OCI-LY7 (cell line): Measurements from ENCODE around the gene PHF20. TPM values are rescaled to one million over a fixed set of nuclear protein-coding genes. Genes with fewer than 3 reads are reported as not detected.

Experiments used
- BruUV-seq: library from RNA; stranded (reverse); fragments of 400-500 nt; replicated peaks from 2 replicates; lab custom pipeline; 2021; lab: Mats Ljungman, UMichigan
- CTCF ChIA-PET: fragments of 300-600 bp; sonication (Branson Sonifier 250); formaldehyde crosslinking; loops from one replicate; lab custom pipeline; 2022; ENCODE audit warnings: antibody characterized with exemption; ENCODE audit not compliant: unreplicated experiment; lab: Charles Lee
- POLR2A ChIA-PET: fragments of 300-600 bp; sonication (Branson Sonifier 250); formaldehyde crosslinking; loops from one replicate; lab custom pipeline; 2022; ENCODE audit warnings: antibody characterized with exemption; lab: Charles Lee
- DNase-seq: peaks from one replicate; pipeline ENCODE4 v3.0.0-alpha.2; 2015; ENCODE audit warnings: low spot score
- H2AFZ ChIP-seq: fragments of 200-600 bp; sonication (generic), shearing (Covaris generic); 2 replicates; pipeline ENCODE4 v1.6.1; 2014; ENCODE audit warnings: mild to moderate bottlenecking, antibody characterized with exemption, low read length, moderate library complexity
- H3K27ac ChIP-seq: fragments of 200-600 bp; sonication (generic); 2 replicates; pipeline ENCODE4 v1.5.1; 2014; ENCODE audit warnings: mixed run types, low read depth, mild to moderate bottlenecking, moderate library complexity, low read length, inconsistent platforms; ENCODE audit not compliant: poor library complexity, severe bottlenecking
- H3K36me3 ChIP-seq: fragments of 200-600 bp; sonication (generic); 2 replicates; pipeline ENCODE4 v1.6.1; 2014; ENCODE audit warnings: mild to moderate bottlenecking, antibody characterized with exemption, low read length, moderate library complexity, mixed read lengths; ENCODE audit not compliant: insufficient read depth
- H3K4me1 ChIP-seq: fragments of 200-600 bp; sonication (generic); 2 replicates; pipeline ENCODE4 v1.5.1; 2014; ENCODE audit warnings: mild to moderate bottlenecking, low read length; ENCODE audit not compliant: insufficient read depth, poor library complexity, severe bottlenecking
- H3K4me2 ChIP-seq: fragments of 200-600 bp; sonication (generic); 2 replicates; pipeline ENCODE4 v1.6.1; 2014; ENCODE audit warnings: mild to moderate bottlenecking, low read length
- H3K4me3 ChIP-seq: fragments of 200-600 bp; sonication (generic); 2 replicates; pipeline ENCODE4 v1.5.1; 2014; ENCODE audit warnings: mild to moderate bottlenecking, low read depth, low read length; ENCODE audit not compliant: poor library complexity, severe bottlenecking
- H3K79me2 ChIP-seq: fragments of 200-600 bp; sonication (generic); 2 replicates; pipeline ENCODE4 v1.6.1; 2016; ENCODE audit warnings: low read depth, mild to moderate bottlenecking, low read length, moderate library complexity, mixed read lengths; ENCODE audit not compliant: insufficient read depth
- H3K9me2 ChIP-seq: fragments of 200-600 bp; sonication (generic); 2 replicates; pipeline ENCODE4 v1.6.1; 2016; ENCODE audit warnings: mild to moderate bottlenecking, low read length, mixed read lengths; ENCODE audit not compliant: insufficient read depth
- H3K9me3 ChIP-seq: fragments of 200-600 bp; sonication (generic); 2 replicates; pipeline ENCODE4 v1.6.1; 2014; ENCODE audit warnings: mild to moderate bottlenecking, mixed run types, low read length, mixed read lengths
- H4K20me1 ChIP-seq: fragments of 200-600 bp; sonication (generic); 2 replicates; pipeline ENCODE4 v1.6.1; 2014; ENCODE audit warnings: mild to moderate bottlenecking, antibody characterized with exemption, low read length, moderate library complexity, mixed read lengths; ENCODE audit not compliant: insufficient read depth
- CTCF ChIP-seq: fragments of 200-600 bp; sonication (generic); conservative IDR thresholded peaks from 2 replicates; pipeline ENCODE4 v1.5.1; 2014; ENCODE audit warnings: mild to moderate bottlenecking, antibody characterized with exemption, low read length, moderate library complexity, mixed read lengths
- EZH2phosphoT487 ChIP-seq: fragments of 200-600 bp; sonication (generic); IDR thresholded peaks from 2 replicates; pipeline ENCODE4 v1.6.1; 2018; ENCODE audit warnings: low read depth, borderline replicate concordance, mild to moderate bottlenecking, mixed run types, antibody characterized with exemption, low read length, moderate library complexity, mixed read lengths
- intact Hi-C: fragments of 100-400 bp; cut with micrococcal nuclease; formaldehyde crosslinking; loops from one replicate; pipeline ENCODE4 v1.10.0; 2022; ENCODE audit not compliant: unreplicated experiment
- total RNA-seq, 2 experiments: library from RNA; depleted of rRNA in 1 of 2; stranded (reverse); fragments of >200 nt in 1 of 2; shearing (Covaris generic) in 1 of 2; gene quantifications; 2 replicates each; pipeline ENCODE4 v1.2.3, GENCODE V29; 2014 to 2022

PHF20 gene
- total RNA-seq, 2 experiments from 2014 or later: 37.9 to 47.8 TPM

GRCh38 chr20:35730583-35731468, 41.0 kb upstream of the PHF20 start:
- H3K4me2 ChIP-seq: no peak overlapping the region
- BruUV-seq: no TSS peak
- no peak for TF ChIP-seq EZH2phosphoT487
- TF ChIP-seq CTCF: no peak
- CTCF ChIA-PET: no interaction called here
- H2AFZ ChIP-seq: no peak overlapping the region
- peaks cover 95% of the 10 kb centered on the region for H3K79me2 ChIP-seq
- POLR2A ChIA-PET: interaction anchor here (0.6 to 1.3 kb wide), 5 partner anchors 9 to 72 kb away, joined by 3 to 6 read pairs (median 4); no protein-coding TSS in a partner anchor
- no peaks in the 10 kb centered on the region for H3K9me2 ChIP-seq
- peaks cover 15% of the 10 kb centered on the region for H3K4me1 ChIP-seq
- DNase-seq: no peak
- intact Hi-C loops: no loop called here
- H3K36me3 ChIP-seq: peaks cover 99% of the 10 kb centered on the region
- no peak overlapping the region for H3K27ac ChIP-seq
- H4K20me1 ChIP-seq: peaks cover 57% of the 10 kb centered on the region
- no peaks in the 10 kb centered on the region for H3K9me3 ChIP-seq
- no peak overlapping the region for H3K4me3 ChIP-seq

- Histone ChIP-seq H2AFZ (no peak overlapping the region), H3K9me2 (no peaks in the 10 kb centered on the region), H3K36me3 (peaks cover 99% of the 10 kb centered on the region), H3K4me2 (no peak overlapping the region), H3K4me3 (no peak overlapping the region), H4K20me1 (peaks cover 63% of the 10 kb centered on the region), H3K9me3 (no peaks in the 10 kb centered on the region), H3K27ac (no peak overlapping the region), H3K4me1 (peaks cover 20% of the 10 kb centered on the region), H3K79me2 (peaks cover 95% of the 10 kb centered on the region)
- no TSS peak for BruUV-seq
- POLR2A ChIA-PET: interaction anchor here (0.6 to 1.3 kb wide), 4 partner anchors 8 to 72 kb away, joined by 3 to 6 read pairs (median 4); no protein-coding TSS in a partner anchor
- CTCF ChIA-PET: no interaction called here
- no peak for DNase-seq
- no peak for TF ChIP-seq EZH2phosphoT487
- TF ChIP-seq CTCF: no peak
- intact Hi-C loops: no loop called here
Measured at GRCh38 chr20:35731469-35731788, 40.4 kb upstream of the PHF20 start.
